Measurements from ENCODE around the gene TMEM255B.

DNA sequence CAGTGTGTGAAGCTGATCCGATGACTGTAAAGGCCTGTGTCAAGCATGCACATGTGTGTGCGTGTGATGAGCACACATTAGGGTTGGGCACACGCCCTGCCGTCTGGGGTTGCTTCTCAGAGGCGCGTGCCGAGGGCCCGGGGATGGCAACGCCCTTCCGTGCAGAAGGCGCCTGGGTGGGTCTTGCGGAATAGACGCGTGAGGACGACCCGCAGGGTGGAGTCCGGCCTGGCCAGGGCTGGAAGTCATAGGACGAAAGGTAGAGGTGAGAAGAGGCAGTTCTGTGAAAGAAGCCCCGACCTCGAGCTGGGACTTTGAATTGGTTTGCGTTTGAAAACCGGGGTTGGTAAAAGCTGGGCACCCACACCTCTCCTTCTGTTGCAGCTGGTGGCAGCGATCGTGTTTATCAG lies 35.7 kb downstream of the TMEM255B start:
- TF ChIP-seq, protein P1, sequence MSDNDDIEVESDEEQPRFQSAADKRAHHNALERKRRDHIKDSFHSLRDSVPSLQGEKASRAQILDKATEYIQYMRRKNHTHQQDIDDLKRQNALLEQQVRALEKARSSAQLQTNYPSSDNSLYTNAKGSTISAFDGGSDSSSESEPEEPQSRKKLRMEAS (CRISPR knock-in tag; IDR thresholded peaks at IDR 0.05), result no peak
- TF ChIP-seq, protein P2, sequence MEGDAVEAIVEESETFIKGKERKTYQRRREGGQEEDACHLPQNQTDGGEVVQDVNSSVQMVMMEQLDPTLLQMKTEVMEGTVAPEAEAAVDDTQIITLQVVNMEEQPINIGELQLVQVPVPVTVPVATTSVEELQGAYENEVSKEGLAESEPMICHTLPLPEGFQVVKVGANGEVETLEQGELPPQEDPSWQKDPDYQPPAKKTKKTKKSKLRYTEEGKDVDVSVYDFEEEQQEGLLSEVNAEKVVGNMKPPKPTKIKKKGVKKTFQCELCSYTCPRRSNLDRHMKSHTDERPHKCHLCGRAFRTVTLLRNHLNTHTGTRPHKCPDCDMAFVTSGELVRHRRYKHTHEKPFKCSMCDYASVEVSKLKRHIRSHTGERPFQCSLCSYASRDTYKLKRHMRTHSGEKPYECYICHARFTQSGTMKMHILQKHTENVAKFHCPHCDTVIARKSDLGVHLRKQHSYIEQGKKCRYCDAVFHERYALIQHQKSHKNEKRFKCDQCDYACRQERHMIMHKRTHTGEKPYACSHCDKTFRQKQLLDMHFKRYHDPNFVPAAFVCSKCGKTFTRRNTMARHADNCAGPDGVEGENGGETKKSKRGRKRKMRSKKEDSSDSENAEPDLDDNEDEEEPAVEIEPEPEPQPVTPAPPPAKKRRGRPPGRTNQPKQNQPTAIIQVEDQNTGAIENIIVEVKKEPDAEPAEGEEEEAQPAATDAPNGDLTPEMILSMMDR (IDR thresholded peaks at IDR 0.05), result no peak
- TF ChIP-seq NR1H2 (CRISPR knock-in tag; IDR thresholded peaks at IDR 0.05) (no peak), MYBL2 (CRISPR knock-in tag; IDR thresholded peaks at IDR 0.05) (no peak)
- TF ChIP-seq, protein P3, sequence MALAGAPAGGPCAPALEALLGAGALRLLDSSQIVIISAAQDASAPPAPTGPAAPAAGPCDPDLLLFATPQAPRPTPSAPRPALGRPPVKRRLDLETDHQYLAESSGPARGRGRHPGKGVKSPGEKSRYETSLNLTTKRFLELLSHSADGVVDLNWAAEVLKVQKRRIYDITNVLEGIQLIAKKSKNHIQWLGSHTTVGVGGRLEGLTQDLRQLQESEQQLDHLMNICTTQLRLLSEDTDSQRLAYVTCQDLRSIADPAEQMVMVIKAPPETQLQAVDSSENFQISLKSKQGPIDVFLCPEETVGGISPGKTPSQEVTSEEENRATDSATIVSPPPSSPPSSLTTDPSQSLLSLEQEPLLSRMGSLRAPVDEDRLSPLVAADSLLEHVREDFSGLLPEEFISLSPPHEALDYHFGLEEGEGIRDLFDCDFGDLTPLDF (CRISPR knock-in tag; IDR thresholded peaks at IDR 0.05), result no peak
